GM21717 (cell line): ENCODE data around the gene MICAL1.

Experiments
- ATAC-seq: cut with Tn5 transposase; IDR thresholded peaks from one replicate; pipeline ENCODE4 v1.9.1; 2021; ENCODE audit warnings: mild to moderate bottlenecking, moderate library complexity; ENCODE audit not compliant: unreplicated experiment

Gene MICAL1

DNA sequence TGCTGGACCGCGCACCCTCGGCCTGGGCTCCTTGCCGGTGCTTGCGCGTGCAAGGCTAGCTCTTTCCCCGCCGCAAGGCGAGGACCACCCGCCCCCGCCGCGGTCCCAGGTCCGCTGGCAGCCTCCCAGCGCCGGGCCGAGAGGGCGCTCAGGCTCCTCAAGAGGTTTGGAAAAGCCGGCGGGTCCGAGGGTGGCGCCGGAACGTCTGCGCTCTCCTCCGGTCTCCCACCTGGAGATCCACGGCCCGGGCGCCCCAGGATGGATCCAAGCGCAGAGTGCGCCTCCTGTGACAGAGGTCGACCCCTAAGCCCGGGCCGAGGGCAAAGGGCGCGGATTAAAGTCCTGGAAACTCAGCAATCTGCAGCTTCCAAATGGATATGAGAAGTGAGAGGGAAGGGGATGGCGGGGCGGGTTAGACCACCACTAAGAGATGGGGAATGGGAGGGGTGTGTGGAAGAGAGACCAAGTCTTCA, 575 bp upstream of the MICAL1 start:
- no peak for ATAC-seq

DNA sequence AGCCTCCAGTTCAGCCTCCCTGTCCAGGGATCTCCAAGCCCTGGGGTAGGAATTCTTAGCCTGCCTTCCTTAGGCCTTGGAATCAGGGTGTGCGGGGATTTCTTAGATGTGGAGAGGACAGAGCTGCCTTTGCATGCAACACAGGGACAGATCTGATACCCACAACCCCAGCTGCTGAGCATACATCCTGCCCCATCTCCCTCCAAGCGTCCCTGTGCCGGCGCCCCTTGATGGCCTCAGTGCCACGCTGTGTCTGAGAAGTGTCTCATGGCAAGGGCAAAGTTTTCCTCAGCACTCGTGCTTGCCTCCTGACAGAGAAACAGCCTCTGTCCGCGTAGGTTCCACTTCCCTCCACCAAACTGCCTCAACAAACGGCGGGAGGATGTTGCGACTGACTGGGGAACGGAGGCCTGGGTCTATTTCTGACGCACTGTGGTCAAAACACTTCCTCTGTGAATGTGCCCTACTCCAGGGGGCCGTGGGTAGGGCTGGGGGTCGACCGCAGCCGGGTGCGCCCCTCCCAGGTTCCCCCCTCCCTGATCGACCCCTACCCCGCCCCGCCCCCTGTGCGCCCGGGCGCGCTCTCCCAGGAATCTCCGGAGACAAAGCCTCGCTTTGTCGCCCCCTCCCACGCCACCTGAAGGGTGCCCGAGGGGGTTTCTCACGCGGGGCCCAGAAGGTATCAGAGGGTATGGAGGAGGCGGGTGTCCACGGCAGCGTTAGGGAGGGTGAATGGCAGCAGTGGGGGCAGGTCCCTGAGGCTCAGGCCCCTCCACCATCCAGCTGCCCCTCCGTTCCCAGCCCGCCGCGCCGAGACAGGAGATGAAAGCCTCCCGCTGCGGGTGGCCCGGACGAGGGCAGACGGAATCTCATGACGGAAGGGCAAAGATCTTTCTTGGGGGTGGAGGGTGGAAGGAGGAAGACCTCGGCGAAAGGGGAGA, 806 bp downstream of the MICAL1 start:
- peak; percentile 31 for ATAC-seq

DNA sequence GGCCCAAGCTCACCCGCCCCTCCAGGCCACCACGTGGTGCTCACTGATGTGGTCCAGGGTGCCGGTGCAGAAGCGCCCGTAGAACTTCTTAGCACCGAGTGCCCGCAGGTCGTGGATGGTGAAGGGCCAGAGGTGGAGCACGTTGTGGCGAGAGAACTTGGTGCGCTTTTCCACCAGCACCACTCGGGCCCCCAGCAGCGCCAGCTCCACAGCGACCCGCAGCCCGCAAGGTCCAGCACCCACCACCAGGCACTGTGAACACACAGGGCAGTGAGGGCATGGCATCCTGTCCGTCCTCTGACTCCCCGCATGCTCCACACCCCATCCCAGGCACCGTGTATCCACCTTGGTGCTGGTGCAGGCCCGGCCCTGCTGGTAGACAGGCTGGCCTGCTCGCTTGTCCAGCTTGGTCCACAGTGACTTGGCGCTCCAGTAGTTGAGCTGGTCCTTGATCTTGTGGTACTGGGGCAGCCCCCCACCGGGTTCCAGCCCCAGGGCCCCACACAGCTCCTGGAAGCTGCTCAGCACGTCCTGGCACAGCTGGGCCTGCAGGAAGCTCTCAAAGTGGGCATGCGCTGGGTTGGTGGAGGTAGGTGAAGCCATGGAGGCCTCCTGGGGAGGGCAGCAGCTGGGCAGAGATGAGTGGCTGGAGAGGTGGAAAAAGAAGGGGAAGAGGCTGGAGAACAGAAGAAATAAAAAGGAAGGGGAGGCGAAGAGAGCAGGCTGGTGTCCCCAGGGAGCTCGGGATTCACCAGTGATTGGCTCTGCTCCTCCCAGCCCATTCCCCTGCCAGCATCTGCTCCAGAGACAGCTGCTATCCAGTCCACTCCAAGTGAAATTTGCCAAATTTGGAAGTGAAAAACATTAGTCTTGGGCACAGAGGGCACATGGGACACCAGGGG, 1.7 kb downstream of the MICAL1 start:
- no peak for ATAC-seq

DNA sequence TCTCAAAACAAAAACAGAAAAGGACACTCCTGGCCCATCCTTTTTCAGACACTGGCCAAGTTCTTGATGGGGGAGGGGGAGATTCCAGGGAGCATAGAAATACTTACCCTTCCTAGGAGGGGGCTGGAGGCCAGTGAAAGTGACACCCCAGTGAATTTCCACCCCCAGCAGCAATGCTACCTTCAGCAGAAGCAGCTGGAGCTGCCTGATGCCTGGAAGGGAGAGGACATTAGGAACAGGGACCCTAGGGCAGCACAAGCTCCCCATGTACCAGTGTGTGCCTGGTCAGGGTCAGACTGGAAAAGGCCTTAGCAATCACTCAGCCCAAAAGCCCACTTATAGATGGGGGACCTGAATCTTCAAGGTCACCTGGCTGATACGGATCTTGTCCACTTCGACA, 2.4 kb downstream of the MICAL1 start:
- ATAC-seq = no peak

DNA sequence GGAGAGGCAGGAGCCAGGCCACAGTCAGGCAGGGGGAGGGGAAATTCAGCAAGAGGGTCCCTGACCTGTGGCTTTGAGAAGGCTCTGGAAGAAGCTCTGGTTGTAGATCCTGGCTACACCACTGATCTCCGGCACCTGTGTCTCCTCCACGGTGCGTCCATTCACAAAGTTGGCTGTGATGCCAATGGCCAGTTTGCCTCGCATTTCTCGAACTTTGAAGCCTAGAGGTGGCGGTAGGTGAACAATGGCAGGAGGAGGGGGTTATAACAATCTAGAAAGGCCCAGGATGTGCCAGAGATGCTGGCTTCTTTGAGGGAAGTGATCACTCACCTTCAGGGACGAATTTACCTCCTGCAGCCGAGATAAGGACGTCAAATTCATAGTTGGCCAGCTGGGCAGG, 3.4 kb downstream of the MICAL1 start:
- ATAC-seq = no peak

DNA sequence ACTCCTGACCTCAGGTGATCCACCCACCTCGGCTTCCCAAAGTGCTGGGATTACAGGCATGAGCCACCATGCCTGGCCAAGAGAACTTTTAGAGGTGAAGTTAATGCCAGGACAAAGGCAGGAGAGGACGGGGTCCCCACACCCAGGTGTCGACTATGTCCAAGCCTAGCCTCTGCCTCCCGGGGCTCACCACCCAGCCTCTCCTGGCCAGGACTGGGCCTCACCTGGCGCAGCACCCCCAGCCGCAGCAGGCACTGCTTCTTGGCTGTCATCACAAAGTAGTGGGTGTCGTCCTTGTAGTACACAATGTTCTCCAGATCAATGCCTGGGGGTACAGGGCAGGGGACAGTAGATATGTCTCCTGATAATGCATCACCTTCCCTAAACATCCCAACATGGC, 4.2 kb downstream of the MICAL1 start:
- ATAC-seq = no peak

DNA sequence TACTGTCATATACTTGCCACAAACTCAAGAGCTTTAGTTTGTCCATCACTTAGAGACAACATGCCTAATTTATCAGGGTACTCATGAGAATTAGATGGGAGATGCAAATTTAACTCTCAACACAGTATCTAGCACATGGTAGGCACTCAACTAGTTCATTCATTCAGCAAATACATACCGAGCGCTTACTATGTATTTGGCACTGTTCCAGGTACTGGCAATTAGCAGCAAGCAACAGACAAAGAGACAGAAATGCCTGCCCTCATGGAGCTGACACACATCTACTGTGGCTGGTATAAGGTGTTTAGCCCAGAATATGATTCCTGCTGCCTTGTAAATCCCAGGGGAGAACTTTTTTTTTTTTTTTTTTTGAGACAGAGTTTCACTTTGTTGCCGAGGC, 4.8 kb downstream of the MICAL1 start:
- no peak for ATAC-seq

DNA sequence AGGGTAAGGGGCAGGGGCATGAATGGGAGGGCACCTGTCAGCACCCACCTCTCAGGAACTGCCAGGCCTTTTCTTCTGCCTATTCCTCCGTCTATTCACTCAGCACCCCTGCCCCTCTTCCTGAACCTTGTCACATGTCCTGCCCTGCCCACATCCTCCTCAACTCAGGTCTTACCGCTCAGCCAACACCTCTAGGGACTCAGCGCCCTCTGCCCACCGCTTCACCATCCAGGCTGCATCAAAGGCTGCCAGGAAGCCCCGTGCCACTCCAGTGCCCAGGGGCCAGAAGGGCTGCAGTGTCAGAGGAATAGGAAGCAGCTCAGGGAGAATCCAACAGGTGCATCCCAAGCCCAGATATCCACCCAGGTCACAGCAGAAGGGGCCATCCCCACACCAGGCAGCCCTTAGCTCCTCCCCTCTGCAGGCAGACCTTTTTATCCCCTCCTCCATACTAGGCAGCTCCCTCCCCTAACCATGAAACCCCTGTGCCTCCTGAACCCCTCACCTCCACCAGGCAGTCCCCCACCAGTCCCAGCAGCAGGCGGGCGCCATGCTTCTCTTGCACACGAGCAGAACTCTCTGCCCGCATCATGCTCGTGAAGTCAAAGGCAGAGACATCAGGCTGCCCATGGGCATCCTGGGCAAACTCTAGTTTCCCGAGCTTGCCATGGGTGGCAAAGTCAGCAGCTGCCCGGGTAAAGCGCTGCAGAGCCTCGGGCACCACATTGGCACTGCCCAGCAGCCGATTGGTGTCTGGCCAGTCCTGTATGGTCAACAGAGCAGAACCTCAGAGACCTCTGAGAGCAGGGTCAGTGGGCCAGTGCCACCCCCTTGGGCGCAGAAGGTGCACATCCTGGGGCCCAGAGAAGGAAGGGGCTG, 5.5 kb downstream of the MICAL1 start:
- no peak for ATAC-seq

DNA sequence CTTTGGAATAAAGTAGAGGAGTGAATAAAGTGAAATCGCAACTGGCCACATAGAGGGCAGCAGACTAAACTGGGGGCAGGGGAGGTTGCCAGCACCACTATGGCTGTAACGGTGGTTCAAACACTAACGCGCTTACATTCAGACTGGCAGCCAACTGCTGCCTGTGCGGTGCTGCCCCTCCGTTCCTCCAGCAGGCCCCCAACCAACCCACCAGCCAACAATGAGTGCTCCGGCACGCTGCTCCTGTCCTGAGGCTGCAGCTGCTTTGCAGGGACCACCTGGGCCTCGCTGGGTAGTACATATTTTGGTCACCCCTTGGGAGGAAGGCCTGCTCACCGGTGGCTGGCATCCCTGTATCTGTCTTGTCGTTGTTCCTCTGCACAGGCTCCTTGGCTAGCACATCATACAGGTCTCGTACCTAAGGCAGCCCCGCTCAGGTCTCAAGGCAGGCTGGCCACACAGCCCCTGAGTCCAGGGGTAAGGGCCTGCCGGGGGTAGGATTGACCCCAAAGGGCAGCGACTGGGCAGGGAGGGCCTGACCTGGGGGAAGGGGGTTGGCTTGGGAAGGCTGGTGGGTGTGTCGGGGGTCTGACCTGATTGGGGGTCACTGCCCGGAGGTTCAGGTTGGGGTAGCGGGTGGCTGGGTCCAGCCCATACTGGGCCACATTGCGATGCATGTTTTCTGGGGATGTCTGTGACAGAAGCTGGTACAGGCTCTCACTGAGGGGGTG, 6.3 kb downstream of the MICAL1 start:
- ATAC-seq = no peak

DNA sequence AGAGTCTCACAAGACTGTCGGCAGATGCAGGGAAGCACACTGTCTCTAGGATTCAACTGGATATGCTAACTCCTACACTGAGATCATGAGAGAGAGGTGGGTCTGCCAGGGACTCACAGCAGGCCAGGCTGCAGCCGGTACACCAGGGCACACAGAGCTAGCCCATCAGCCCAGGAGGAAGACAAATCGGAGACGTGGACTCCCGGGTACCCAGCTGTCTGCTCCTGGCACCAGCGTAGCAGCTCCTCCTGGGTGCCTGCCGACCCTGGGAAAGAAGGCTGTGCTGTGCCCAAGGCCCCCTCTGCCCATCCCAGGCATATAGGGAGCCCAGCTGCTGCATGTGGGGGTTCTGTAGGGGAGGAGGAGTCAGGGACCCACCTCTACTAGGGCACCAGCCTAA, 7.0 kb downstream of the MICAL1 start:
- no peak for ATAC-seq

DNA sequence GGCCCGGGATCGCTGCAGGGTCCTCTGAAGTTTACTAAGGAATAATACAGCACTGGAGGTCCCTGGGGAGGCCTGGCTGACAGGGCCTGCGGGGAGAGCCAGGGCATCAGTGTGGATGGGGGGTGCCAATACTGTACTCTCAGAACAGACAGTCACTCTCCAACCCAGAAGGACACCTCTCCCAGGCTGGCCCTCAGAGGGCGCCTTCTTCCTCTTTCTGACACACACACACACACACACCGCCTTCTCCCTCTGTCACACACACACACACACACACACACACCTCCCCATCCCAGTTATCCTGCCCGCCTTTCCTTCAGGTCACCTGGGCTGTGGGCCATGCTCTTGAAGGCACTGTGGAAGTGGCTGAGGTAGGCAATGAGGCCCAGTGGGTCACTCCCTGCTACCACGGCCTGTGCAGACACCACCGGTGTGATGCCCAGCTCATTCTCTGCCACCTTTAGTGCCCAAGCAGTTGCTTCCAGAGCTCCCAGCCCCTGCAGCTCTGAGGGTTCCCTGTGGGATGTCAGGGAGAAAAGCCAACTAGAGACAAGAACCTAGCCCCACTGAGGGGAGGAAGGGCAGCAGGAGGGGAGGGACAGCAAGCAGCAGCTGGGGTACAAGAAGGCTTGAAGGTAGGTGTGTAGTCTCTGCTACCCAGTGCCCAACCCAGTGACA, 7.6 kb downstream of the MICAL1 start:
- ATAC-seq = no peak

DNA sequence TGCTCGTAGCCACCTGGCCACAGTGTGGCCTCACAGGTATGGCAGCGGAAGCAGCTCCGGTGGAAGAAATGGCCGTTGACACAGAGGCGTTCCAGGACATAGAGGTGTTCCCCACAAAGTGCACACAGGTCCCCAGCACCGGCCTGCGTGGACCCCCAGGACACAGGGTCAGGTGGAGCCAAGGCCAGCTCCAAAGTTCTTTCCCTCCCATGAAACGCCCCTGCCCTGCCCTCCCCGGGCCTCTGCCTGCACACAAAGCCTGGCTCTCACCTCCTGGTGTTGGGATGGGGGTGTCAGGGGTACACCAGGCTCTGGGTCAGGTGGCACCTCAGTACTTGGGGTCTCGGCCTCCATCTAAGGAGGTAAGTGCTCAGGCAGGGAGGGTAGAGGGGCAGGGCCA, 8.5 kb downstream of the MICAL1 start:
- ATAC-seq = no peak

DNA sequence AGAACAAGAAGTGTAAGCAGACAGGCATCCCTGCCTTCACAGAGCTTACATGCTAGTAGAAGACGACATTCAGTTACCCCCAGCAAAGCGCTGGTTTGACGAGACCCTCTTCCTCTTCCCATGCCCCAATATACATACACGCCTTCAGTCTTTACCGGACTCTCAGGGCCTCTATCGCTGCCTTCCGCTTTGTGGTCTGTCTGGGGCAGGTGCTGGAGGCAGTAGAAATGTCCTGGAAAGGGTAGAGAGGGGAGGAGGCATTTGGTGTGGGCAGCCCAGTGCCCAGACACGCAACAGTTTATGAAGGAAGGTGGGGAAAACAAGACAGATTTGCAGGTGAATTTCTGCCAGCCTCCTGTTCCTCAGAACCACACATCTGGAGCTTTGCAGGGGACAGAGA, 9.0 kb downstream of the MICAL1 start:
- ATAC-seq = no peak

DNA sequence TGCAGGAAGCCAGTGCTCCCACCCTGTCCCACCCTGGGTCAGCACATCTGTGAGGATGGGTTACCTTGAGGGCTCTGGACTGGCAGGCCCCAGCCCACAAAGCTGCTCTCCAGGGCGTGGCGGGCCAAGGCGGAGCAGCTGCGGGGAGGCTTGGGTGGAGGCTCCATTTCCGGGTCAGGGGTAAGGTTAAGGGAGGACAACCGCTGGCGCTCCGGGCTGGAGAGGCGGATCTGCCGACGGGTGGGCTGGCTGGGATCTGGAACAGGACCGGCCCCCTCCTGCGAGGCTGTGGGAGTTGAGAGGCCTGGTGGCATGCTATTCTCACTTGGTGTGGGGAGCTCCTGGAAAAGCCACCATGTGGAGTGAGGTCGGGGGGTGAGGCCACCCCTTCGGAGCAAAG, 9.5 kb downstream of the MICAL1 start:
- no peak for ATAC-seq

DNA sequence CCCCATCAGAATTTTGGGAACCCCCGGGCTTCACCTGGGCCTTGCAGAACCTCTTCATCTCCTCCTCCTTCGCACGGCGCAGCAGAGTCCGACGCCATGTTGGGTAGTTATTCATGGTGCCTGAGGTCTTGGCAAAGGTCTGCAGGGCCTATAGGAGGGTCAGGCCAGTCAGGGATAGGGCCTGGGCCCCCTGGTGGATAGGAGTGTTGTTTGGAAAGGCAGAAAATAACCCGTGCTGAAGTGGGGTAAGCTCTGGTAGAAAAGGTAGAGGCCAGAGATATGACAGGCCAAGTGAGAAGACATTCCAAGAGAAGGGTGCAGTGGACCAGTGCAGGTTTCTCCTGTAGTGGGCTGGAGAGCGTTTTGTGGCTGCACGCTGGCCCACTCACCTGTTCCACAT, 10.2 kb downstream of the MICAL1 start:
- ATAC-seq = no peak

DNA sequence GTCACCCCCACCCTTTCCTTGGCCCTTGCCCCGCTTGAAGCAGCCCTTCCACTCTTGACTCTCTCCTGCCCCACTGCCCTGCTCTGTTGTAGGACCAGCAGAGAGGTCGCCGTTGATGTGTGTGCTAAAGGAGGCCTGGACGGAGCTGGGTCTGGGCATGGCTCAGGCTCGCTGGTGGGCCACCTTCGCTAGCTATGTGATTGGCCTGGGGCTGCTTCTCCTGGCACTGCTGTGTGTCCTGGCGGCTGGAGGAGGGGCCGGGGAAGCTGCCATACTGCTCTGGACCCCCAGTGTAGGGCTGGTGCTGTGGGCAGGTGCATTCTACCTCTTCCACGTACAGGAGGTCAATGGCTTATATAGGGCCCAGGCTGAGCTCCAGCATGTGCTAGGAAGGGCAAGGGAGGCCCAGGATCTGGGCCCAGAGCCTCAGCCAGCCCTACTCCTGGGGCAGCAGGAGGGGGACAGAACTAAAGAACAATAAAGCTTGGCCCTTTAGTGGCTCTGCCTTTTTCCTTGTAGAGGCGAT, 12.1 kb downstream of the MICAL1 start:
- ATAC-seq = no peak

DNA sequence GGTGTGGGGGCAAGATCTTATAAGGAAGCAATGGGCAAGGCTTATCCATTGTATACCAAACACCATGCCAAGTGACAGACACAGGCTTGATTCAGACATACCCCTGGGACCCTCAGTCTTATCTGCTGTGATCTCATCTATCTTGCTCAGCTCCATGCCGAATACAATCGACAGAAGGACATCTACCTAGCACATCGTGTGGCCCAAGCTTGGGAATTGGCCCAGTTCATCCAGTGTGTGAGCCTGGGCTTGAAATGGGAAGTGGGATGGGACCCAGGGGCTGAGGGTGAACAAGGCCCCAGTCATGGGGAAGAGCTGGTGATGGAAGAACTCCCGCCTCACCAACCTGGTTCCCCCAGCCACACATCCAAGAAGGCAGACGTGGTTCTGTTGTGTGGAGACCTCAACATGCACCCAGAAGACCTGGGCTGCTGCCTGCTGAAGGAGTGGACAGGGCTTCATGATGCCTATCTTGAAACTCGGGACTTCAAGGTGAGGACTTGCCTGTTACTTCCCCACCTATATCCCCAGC, 13.1 kb downstream of the MICAL1 start:
- ATAC-seq = no peak

DNA sequence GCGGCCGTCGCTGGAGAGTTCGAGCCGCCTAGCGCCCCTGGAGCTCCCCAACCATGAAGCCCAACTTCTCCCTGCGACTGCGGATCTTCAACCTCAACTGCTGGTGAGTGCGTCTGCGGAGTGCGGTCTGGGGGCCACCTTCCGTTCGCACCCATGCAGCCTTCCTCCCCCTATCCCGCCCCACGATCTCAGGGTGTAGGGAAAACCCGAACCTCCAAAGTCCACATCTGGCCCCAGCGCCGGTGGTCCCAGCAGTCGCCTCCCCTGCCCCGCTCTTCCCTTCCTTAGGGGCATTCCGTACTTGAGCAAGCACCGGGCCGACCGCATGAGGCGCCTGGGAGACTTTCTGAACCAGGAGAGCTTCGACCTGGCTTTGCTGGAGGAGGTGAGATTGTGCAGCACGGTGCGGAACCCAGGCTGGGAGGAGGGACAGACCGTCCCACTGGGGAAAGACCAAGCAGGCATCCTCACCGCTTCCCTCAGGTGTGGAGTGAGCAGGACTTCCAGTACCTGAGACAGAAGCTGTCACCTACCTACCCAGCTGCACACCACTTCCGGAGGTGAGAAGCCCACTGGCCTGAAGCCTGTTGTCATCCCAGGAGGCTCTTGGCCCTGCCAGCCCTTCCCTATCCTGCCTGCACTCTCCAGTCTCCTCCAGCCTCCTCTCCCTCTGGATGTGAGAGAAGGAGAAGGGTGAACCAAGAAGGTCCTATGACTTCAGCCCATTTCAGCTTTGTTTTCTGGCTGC, 14.3 kb downstream of the MICAL1 start:
- ATAC-seq = peak; percentile 32
